CD4-positive, alpha-beta T cell (primary cell): Measurements from ENCODE around the gene MIA. TPM values are rescaled to one million over a fixed set of nuclear protein-coding genes. Genes with fewer than 3 reads are reported as not detected.

Source experiments
- ATAC-seq: fragments of 200-7000 bp; cut with Tn5 transposase; one replicate; pipeline ENCODE4 v1.10.0; 2022; ENCODE audit warnings: mild to moderate bottlenecking; ENCODE audit not compliant: poor library complexity
- CTCF ChIA-PET: fragments of 350-600 bp; sonication (Branson Sonifier 250); formaldehyde crosslinking; loops from one replicate; lab custom pipeline; 2021; ENCODE audit warnings: antibody characterized with exemption, inconsistent platforms; lab: Charles Lee
- POLR2A ChIA-PET: fragments of 350-600 bp; sonication (Branson Sonifier 250); formaldehyde crosslinking; loops from one replicate; lab custom pipeline; 2021; ENCODE audit warnings: antibody characterized with exemption, inconsistent platforms; lab: Charles Lee
- DNase-seq, 14 experiments: peaks; one replicate each; pipeline ENCODE4 v3.0.0-alpha.2; 2013 to 2020; ENCODE audit warnings: mixed read lengths in 2 of 14
- H3K27ac ChIP-seq, 2 donors: one replicate each; pipeline versions ENCODE4 v1.5.1 to v1.7.0; 2013; ENCODE audit warnings: low read length in 2 of 2, low read depth in 1 of 2, mild to moderate bottlenecking in 1 of 2
- H3K27me3 ChIP-seq, 2 experiments: 1 replicate in 1 of 2; 2 replicates in 1 of 2; pipeline versions ENCODE4 v1.6.1 to v1.7.0; 2013; ENCODE audit warnings: low read length in 2 of 2, control low read depth in 1 of 2, mild to moderate bottlenecking in 1 of 2, moderate library complexity in 1 of 2; ENCODE audit not compliant: insufficient read depth in 2 of 2, control insufficient read depth in 1 of 2
- H3K36me3 ChIP-seq: one replicate; pipeline ENCODE4 v1.6.1; 2013; ENCODE audit warnings: low read length, control low read depth; ENCODE audit not compliant: insufficient read depth
- H3K4me1 ChIP-seq: one replicate; pipeline ENCODE4 v1.6.1; 2013; ENCODE audit warnings: low read length, control low read depth; ENCODE audit not compliant: insufficient read depth
- H3K4me3 ChIP-seq: one replicate; pipeline ENCODE4 v1.5.1; 2013; ENCODE audit warnings: mild to moderate bottlenecking, low read length, moderate library complexity
- H3K9me3 ChIP-seq, 2 experiments: 1 replicate in 1 of 2; 2 replicates in 1 of 2; pipeline versions ENCODE4 v1.6.1 to v1.7.0; 2013; ENCODE audit warnings: low read length in 2 of 2, mild to moderate bottlenecking in 2 of 2, control low read depth in 1 of 2, moderate library complexity in 1 of 2; ENCODE audit not compliant: control insufficient read depth in 1 of 2, insufficient read depth in 1 of 2
- H3K27ac Mint-ChIP-seq: one replicate; pipeline ENCODE4 v1.8.0; 2020; ENCODE audit warnings: mixed read lengths
- H3K27me3 Mint-ChIP-seq: one replicate; pipeline ENCODE4 v1.8.0; 2021; ENCODE audit warnings: mixed read lengths
- H3K36me3 Mint-ChIP-seq: one replicate; pipeline ENCODE4 v1.8.0; 2021; ENCODE audit warnings: low read depth, mixed read lengths
- H3K4me1 Mint-ChIP-seq: one replicate; pipeline ENCODE4 v1.8.0; 2021; ENCODE audit warnings: low read depth, mixed read lengths
- H3K4me3 Mint-ChIP-seq: one replicate; pipeline ENCODE4 v1.8.0; 2020; ENCODE audit warnings: mild to moderate bottlenecking, mixed read lengths
- H3K9me3 Mint-ChIP-seq: one replicate; pipeline ENCODE4 v1.8.0; 2020; ENCODE audit warnings: mixed read lengths
- CTCF ChIP-seq: fragments of 200-600 bp; IDR thresholded peaks from one replicate; pipeline ENCODE4 v1.8.0; 2022; ENCODE audit warnings: antibody characterized with exemption, mild to moderate bottlenecking
- intact Hi-C, 2 experiments: fragments of 100-400 bp; cut with DNase I in 1 of 2; cut with micrococcal nuclease in 1 of 2; formaldehyde crosslinking; loops; one replicate each; pipeline versions ENCODE4 v1.15.1 to v1.9.0; 2023 to 2025; cut with DNase I, micrococcal nuclease
- total RNA-seq, 174 experiments: library from RNA in 2 of 174; stranded (reverse) in 2 of 174; gene quantifications; one replicate each; pipeline ENCODE4 v1.2.3 and lab custom pipeline; 2021 to 2026

MIA gene
- total RNA-seq, 2 experiments from 2014 or later: not detected

DNA sequence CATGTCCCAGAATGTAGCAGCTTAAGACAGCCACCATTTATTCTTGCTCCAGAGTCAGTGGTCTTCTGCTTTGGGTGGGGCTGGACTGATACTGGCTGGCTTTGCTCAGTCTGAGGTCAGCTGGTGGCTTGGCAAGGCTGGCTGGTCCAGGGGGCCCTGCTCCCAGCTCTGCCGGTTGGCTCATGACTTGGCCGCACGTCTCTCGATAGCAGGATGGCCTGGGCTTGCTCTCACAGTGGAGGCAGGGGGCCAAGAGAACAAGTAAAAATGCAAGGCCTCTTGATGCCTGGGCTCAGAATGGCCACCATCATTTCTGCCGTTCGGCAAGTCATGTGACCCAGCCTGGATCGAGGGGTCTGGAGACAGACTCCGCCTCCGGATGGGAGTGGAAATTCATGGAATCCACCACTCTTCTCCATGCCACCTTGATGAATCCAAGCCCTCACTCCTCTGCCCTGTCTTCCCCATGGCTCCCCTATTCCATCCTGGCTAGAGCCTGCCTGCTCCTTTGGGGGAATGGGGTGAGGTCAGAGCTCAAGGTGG is 38.1 kb upstream of the MIA start:
- no peak for DNase-seq
- Histone ChIP-seq H3K9me3 (no peaks in the 10 kb centered on the region), H3K4me3 (no peak overlapping the region), H3K27ac (no peak overlapping the region), H3K36me3 (peaks cover 51% of the 10 kb centered on the region), H3K4me1 (no peaks in the 10 kb centered on the region), H3K27me3 (no peaks in the 10 kb centered on the region)
- H3K4me1 Mint-ChIP-seq: no peaks in the 10 kb centered on the region
- peaks cover 56% of the 10 kb centered on the region for H3K36me3 Mint-ChIP-seq
- H3K9me3 Mint-ChIP-seq: no peaks in the 10 kb centered on the region
- no peak overlapping the region for H3K27ac Mint-ChIP-seq
- TF ChIP-seq CTCF: no peak
- no peaks in the 10 kb centered on the region for H3K27me3 Mint-ChIP-seq
- no peak for ATAC-seq
- POLR2A ChIA-PET: no interaction called here
- no peak overlapping the region for H3K4me3 Mint-ChIP-seq
- CTCF ChIA-PET: no interaction called here
- intact Hi-C loops: no loop called here

- intact Hi-C loops: no loop called here
- H3K27me3 Mint-ChIP-seq: no peaks in the 10 kb centered on the region
- no peak for TF ChIP-seq CTCF
- H3K36me3 ChIP-seq: peaks cover 33% of the 10 kb centered on the region
- peaks cover 36% of the 10 kb centered on the region for H3K36me3 Mint-ChIP-seq
- no peak overlapping the region for H3K4me3 ChIP-seq
- H3K27ac Mint-ChIP-seq: no peak overlapping the region
- no peak overlapping the region for H3K27ac ChIP-seq
- H3K4me3 Mint-ChIP-seq: no peak overlapping the region
- DNase-seq (no peak), ATAC-seq (no peak)
- H3K27me3 ChIP-seq: no peaks in the 10 kb centered on the region
- ChIA-PET POLR2A (interaction anchor here (1.1 kb wide), 1 partner anchor 23 kb away, joined by 3 read pairs; no protein-coding TSS in a partner anchor), CTCF (no interaction called here)
- no peaks in the 10 kb centered on the region for H3K9me3 ChIP-seq
- H3K4me1 Mint-ChIP-seq: no peaks in the 10 kb centered on the region
- no peaks in the 10 kb centered on the region for H3K9me3 Mint-ChIP-seq
- no peaks in the 10 kb centered on the region for H3K4me1 ChIP-seq
These were observed 36.1 kb upstream of the MIA start for GRCh38 chr19:40739030-40739839.

- POLR2A ChIA-PET: no interaction called here
- H3K36me3 Mint-ChIP-seq: peaks cover 28% of the 10 kb centered on the region
- no peak overlapping the region for H3K27ac Mint-ChIP-seq
These were observed 35.2 kb upstream of the MIA start for GRCh38 chr19:40739871-40740703.

More at GRCh38 chr19:40739871-40740703, 35.2 kb upstream of the MIA start:
- ATAC-seq (no peak), DNase-seq (no peak)
- Histone ChIP-seq H3K36me3 (peaks cover 26% of the 10 kb centered on the region), H3K27ac (no peak overlapping the region), H3K9me3 (no peaks in the 10 kb centered on the region), H3K4me3 (no peak overlapping the region), H3K27me3 (no peaks in the 10 kb centered on the region), H3K4me1 (no peaks in the 10 kb centered on the region)
- no peaks in the 10 kb centered on the region for H3K27me3 Mint-ChIP-seq
- intact Hi-C loops: no loop called here
- H3K9me3 Mint-ChIP-seq: no peaks in the 10 kb centered on the region
- no peak overlapping the region for H3K4me3 Mint-ChIP-seq
- CTCF ChIA-PET: interaction anchor here (0.5 kb wide), 1 partner anchor 29 kb away, joined by 4 read pairs; no protein-coding TSS in a partner anchor
- no peaks in the 10 kb centered on the region for H3K4me1 Mint-ChIP-seq
- no peak for TF ChIP-seq CTCF
